CD4-positive, alpha-beta T cell treated with Interleukin-17A for 4 hours (primary cell): ENCODE results near the gene FANCD2.
"Not testable (repeated sequence)": the region's sequence is repeated elsewhere in the genome, so short reads cannot be mapped to it uniquely, and the experiment has no call there.

ENCODE experiments used
- DNase-seq: peaks from one replicate; pipeline ENCODE4 v3.0.0-alpha.2; 2020; ENCODE audit warnings: mixed read lengths

Gene FANCD2

DNA sequence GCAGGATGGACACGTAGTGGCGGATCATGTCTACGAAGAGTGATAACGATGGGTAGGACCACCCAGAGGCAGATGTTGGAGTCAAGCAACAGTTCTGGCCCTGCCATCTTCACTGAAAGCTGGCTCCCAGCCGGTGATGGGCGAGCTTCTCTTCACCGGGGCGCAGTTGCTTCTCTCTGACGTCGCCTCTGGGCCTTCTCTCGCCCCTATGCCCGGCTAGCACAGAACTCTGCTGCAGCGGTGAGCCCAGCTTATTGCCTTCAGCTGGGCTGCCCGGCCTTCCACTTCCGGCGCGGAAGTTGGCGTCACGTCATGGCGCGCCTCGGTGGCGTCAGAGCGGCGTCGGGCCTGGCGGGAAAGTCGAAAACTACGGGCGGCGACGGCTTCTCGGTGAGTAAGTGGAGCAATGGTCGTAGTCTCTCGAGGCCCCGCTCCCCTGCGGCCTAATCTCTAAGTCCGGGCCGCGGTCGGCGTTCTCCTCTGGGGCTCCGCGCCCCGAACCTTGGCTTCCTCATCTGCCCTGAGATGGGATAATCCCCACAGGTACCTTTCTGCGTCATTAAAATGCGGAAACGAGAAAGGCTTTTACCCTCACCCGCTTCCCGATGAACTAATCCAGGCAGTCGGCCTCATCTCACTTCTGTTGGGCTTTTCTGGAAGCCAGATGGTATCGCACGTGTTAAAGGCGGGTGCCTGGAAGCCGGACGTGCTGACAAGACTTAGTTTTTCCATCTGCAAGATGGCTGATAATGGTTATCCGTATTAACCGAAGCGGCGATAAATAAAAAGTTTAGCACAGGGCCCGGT, at the start of gene FANCD2:
TSS of gene FANCD2 (plus strand) at position 354 of the 807 bp plus-strand sequence. CDS start 2,221 bp downstream, outside the sequence.
- peak; percentile 90 for DNase-seq

DNA sequence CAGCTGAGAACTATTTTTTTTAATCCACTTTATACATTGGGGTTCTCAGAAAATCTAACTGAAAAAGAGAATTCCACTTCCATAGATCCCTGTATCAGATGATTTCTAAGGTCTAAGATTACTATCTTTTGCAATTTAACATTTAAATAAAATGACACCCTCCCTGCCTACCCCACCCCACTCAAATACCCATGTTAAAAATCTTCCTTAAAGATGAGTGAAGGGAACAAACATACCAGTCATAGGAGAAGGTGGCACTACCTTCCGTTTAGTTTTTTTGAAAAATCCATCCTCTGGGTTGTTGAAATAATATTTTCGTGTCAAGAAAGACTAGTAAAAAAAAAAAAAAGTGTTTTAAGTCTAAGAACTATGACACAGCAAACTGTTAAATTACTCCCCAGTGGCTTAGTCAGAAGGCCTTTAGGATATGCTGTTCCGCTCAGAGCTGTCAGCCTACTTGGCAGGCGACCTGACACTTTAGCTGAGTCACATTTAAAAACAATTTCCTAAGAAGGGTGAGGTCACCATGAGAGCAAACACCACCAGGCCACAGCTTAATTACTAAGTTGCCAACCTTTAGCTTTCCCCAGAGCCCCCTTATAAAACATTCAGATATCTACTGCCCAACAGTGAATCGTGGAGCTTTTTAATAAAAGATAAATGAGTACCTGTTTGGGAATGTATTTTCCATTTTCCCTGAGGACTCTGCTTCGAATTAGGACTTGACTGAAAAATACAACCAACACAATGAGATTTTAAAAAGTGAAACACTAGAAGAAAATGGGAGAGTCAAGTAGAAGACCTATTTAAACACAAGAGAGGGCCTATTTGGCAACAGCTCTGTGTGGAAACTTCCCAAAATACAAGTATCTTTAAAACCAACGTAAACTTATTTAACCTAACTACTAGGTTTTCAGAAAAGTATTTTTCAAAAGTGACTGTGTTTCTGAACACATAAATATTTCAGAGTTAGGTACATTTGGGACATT, 49.2 kb upstream of the FANCD2 start:
- no peak for DNase-seq

DNA sequence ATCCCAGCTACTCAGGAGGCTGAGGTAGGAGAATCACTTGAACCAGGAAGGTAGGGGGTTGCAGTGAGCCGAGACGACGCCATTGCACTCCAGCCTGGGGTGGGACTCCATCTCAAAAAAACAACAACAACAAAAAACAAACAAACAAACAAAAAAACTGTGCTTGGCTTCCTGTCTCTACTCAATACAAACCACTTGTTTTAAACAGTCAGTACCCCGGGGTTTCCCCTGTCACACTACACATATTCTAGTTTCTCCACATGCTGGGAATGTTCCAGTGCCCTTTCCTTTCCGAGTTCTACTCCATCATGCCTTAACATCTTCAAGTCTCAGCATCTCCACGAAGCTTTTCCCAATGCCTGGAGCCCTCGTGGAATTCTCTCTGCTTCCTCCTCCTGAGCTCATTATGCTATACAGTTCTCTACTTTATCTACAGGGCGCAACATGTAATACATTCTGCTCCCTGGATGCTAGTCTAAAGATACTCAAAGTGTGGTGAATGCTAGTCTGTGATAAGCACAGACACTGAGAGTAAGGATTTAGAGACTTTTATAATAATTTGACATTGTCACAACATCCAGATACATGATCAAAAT, 47.4 kb upstream of the FANCD2 start:
- no peak for DNase-seq

DNA sequence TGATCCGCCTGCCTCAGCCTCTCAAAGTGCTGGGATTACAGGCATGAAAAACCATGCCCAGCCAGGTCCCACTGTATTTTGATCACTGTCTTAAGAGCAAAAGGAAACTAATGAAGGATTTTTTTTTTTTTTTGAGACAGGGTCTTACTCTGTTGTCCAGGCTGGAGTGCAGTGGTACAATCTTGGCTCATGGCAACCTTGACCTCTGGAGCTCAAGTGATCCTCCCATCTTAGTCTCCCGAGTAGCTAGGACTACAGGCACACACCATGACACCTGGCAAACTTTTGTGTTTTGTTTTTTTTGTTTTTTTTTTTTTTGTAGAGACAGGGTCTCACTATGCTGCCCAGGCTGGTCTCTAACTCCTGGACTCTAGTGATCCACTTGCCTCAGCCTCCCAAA, 46.0 kb upstream of the FANCD2 start:
- no peak for DNase-seq

DNA sequence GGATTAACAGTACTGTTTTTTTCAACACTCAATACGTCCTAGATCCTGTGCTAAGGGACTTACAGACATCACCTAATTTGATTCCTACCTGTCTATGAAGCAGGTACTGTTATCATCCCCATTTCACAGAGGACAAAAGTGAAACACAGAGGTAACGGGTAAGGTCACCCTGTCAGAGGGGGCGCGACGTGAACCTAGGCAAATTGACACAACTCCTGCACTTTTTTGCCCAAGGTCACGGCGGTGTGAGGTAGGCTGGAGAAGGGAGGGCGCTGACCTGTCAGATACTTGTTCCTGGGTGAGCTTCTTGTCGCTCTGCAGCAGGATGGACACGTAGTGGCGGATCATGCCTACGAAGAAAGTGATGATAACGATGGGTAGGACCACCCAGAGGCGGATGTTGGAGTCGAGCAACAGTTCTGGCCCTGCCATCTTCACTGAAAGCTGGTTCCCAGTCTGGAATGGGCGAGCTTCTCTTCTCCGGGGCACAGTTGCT, 40.0 kb upstream of the FANCD2 start:
- DNase-seq = no peak

DNA sequence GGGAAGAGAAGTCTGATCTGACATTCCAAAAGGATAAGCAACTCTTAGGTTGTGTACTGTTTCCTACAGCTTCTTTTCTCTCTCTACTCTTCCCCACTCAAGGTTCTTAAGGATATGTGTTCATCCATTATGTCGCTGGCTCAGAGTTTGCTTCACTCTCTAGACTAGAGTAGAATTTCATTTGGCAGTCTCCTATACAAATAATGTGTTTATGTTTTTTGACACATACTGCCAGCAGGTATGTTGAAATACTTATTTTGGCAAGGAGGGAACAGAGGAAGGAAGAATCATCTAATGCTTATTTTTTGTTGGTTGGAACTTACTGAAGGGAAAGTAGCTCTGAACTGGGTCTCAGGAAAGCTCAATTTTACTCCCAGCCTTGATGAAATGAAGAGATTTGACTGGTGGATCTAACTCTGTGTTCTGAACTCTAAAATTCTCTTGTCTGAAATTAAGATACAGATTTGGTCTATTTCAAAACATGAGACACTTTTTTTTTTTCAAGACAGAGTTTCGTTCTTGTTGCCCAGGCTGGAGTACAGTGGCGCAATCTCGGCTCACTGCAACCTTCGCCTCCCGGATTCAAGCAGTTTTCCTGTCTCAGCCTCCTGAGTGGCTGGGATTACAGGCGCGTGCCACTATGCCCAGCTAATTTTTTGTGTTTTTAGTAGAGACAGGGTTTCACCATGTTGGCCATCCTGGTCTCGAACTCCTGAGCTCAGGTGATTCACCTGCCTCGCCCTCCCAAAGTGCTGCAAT, 32.0 kb upstream of the FANCD2 start:
- DNase-seq = no peak

DNA sequence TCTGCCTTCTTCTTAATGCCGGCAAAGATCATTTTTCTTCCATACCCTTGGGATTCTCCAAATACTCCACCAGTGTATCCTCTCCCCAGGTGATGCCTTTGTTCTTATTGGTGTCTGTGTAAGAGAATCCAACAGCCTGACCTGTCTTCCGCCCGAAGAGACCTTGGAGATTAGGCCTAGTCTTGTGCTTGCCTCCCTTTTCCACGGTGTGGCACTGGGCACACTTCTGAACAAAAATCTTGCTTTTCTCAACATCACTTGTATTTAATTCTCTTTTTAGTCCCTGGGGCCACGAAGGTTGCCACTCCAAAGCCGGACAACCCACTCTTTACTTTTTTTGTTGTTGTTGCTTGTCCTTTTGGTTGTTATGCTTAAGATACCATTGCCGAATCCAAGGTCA, 25.6 kb upstream of the FANCD2 start:
- DNase-seq = no peak

DNA sequence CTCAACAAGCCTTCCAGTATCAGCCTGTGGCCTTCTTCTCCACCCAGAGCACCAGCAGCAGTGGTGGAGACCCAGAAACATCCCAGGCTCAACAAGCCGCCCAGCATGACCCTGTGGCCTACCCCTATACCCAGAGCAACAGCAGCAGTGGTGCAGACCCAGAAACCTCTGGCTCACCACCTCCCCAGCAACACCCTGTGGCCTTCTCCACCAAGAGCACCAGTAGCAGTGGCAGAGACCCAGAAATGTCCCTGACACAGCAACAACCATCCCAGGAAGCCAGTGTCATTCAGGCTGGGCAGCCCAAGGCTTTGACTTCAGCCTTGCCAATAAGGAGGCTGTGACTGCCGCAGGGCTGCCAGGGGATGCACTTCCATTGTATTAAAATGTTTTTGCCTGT, 23.3 kb upstream of the FANCD2 start:
- DNase-seq = no peak

DNA sequence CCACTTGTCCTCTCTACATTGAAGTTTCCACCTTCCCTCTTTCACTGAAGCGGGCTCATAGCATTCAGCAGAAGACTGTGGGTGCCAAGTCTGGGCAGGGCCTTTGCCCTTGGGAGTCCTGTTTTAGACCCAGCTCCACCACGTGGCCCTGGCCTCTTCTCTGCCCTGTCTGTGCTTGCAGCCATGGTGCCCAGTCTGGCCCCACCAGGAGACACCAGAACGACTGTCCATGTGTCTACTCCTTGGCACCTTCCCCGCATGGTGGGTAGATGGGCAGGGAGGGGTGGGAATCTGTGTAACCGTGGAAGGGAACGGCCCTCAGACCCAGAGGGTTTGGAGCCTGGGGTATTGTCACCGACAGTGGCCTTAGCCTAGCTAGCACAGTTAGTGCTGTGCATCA, 21.7 kb upstream of the FANCD2 start:
- no peak for DNase-seq

DNA sequence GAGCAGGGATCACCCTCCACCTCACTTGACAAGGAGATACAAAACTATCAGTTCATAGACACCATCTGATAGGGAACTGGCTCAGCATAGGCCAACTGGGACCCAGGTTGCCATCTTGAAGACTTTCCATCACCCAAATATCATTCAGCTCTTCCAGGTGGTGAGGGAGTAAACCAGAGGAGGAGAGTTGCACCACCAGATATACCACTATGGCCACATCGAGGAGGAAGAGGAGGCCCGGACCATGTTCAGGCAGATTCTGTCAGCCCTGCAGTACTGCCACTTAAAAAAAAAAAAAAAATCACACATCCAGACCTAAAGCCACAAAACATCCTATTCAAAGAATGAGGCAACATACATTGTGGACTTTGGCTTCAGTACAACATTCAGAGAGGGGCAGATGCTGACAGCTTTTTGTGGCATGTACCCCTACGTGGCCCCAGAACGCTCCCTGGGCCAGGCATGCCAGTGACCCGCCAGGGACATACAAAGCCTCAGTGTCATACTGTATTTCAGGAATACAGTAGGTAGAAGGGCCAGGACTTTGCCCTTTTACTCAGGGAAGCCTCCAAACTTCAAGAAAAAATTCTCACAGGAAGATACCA, 21.2 kb upstream of the FANCD2 start:
- DNase-seq = no peak

DNA sequence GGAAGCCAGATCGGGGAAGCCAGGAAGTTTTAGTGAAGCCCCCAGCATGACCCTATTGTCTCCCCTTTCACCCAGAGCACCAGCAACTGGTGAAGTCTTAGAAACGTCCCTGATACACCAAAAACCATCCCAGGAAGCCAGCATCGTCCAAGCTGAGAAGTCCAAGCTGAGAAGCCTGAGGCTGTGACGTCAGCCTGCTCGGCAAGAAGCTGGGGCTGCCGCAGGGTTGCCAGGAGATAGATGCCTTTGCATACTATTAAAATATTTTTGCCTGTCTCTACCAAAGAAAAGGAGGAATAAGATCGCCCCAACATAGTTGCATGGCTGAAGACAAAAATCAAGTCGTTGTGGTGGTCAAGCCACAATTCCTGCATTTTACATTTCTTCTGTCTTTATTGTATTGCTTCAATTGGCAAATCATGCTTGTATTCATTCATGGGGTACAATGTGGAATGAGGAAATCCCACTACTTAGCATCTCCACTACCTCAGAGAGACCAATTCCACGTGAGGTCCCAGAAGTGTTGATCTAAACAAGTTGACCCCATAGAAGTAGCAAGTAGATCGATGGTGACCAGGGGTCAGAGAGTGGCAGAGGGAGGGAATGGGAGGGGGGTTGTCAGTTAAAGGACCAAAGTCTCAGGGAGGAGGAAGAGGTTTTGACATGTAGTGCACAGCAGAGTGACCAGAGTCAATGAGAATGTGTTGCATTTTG, 20.0 kb upstream of the FANCD2 start:
- no peak for DNase-seq

DNA sequence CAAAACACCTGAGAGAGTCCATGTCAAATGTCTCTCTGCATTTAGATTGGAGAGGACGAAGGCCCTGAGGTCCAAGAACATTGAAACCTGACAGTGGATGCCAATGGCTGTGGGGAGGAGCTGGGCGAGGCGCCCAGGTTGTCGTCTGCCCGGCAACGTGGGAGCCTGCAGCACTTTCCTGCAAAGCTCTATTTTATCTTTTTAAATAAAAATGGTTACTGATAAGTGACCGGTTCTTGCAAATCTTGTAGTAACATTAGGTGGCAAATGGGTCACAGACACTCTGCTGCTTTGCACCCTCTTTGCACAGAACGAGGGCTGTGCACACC, 19.5 kb upstream of the FANCD2 start:
- no peak for DNase-seq

DNA sequence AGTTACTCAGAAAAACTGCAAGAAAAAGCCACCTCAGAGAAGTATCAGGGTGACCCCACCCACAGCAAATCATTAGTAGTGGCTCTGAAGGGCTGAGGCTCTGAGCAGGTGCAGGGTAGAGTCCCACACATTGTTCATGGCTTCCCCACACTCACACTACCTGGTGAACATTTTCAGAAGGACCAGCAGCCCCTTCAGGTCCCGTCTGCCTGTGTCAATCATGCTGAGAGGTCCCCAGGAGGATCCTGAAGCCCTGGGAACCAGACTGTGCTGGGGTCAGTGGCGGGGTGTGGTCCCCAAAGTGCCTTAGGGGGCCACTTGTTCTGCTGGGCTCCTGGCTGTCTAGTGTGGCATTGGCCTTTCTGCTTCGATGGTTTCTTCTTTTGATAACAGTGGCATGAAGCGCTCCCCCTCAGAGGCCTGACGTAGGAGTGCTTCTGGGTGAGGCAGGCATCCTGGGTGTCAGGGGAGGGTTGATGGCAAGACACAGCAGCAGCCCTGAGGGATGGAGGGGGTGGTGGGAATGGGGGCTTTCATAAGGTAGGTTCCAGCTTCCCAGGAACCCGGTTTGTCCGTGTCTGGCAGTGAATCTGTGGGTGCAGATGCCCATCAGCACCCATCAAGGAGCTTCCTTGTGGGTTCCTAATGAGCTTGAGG, 19.0 kb upstream of the FANCD2 start:
- DNase-seq = no peak

DNA sequence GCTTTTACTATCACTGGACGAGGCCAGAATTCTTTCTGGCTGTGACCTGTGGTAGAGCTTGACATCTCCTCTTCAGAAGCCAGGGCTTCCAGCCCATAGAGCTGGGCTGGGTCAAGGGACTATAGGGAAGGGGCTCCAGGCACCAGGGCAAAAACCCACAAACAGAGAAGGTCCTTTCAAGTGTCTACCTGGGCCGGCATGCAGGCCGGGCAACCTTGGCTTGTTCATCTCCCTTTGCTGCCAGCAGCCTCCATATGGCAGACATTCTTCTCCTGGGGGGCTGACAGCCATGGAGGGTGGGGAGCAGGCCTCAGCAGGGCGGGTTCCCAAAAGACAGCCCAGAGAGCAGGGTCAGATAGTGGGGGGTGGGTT, 18.0 kb upstream of the FANCD2 start:
- not testable (repeated sequence) for DNase-seq

DNA sequence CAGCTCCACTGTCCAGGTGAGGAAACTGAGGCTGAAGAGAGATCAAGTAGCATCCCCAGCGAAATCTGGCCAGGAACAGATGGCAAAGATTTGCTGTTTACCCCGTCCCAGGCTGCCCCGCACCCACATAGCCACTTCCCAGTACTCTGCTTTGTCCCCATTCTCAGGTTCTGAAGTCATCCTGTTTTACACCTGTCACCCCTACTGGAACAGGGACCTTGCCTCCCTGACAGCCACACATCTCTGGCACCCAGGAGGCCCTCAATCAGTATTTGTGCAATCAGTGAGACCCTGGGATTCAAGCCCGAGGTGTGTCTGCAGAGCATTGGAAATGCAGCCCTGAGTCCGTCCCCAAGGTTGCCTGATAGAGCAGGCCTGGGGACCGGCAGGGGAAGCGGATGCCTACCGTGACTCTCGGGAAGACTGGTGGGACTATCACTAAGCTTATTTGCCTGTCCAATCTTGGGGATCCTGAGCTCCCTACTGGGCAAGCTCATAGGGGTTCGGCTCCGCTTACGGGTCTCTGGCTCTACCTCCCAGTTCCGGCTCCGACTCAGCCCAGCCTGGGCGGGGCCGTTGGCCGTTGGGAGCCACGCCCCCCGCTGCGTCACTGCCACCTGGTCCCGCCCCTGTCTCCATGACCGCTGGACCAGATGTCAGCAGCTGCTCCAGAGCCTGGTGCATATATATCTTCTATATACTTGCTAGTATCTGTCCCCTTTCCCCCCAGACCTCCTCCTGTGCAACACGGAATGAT, 17.5 kb upstream of the FANCD2 start:
- peak; percentile 87 for DNase-seq

DNA sequence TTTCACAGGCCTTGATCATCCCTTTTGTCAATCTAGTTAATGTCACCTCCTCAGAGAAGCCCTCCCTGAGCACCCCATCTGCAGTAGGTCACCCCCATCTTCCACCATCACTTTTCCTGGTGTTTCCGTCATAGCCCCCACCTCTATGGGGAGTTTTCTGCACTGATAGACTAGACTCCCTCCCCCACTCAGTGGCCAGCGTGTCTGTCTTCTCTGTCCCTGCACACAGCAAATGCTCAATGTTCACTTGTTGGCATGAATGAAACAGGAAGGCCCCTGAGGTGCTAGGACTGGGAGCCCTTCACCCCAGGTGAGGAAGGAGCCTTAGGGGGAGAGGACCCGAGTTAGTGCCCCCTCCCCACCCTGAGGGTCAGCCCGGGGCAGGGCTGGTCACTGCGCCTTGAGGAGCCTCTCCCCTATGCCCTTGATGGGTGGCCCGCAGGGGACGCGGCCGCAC, 15.8 kb upstream of the FANCD2 start:
- no peak for DNase-seq

DNA sequence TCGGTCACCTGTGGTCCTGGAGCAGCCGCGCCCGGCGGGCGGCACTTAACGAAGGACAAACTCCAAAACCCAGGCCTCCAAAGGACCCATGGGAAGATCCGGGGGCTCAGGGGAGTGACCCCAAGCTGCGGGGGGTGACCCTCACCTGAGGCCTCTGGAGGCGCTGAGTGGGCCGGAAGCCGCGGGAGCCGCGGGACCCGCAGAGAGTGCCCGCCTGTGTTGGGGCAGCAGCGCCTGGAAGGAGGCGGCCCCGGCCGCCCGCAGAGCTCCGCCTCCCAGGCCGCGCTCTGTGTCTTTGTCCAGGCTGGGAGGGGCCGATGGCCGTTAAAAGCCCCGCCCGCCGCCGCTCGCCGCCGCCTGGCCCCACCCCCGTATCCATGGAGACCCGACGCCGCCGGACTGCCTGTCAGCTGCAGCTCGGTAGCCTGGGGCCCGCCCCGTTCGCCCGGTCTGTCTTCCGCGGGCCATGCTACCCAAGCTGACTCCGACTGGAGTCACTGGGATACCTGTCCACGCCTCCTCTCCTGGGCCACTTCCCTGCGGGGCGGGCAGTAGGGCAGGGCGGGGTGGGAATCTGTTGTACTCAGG, 15.3 kb upstream of the FANCD2 start:
- DNase-seq = peak; percentile 86

DNA sequence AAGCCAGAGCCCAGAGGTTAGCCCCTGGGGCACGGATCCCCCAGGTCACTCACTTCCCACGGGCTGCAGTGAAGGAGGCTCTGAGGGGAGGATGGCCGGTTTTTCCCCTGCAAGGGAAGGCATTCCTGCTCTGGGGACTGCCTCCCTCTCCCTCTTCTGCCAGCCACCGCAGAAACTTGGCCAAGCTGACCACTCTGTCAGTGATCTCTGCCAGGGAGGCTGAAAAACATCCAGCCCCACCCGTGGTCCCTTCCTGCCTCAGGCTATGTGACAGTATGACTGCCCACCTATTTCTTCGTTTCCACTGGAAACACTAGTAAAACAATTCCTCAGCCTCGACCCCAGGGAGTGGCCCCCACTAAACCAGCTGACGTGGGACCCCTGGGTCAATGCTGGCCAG, 14.6 kb upstream of the FANCD2 start:
- no peak for DNase-seq

DNA sequence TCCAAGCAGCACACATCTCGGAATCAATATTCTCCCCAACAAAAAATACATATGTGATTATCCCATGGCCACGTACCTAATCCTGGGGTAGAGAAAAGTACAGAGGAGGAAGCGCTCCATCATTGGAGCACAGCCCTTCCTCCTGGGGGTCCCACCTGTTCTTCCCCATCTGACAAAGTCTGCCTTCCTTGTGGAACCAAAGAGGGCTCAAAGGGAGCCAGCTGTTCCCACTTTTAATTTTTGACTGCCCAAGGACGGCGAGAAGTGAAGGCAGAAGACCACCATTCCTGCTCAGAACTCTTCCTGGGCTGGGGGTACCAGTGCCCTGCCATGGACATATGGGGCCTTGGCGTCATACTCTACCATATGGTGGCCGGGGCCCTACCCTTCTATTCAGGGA, 14.1 kb upstream of the FANCD2 start:
- no peak for DNase-seq

DNA sequence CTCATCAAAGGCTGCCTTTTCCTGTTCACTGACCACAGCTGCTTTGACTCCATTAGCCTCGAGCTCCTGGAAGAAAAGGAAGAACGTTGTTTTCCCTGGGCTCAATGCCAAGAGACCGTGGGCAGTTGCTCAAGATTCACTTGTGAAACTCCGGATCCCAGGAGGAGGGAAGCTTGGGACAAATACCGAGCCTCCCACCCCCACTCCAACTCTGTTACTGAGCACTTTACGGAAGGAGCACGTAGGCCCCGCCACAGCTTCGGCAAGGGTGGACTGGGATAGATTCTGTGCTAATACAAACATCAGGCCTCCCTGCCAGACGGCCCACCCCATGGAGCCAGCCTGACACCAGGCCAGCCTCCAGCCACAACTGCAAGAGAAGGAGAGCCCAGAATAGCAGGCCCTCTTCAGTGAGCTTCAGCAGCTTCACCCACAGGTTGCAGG, 10.8 kb upstream of the FANCD2 start:
- no peak for DNase-seq
